IMR-90 (cell line): ENCODE measurements around the gene GNAI3.

Experiments used
- BHLHE40 ChIP-seq: fragments of 150-350 bp; IDR thresholded peaks from 2 replicates; pipeline ENCODE4 v1.6.1; 2016; ENCODE audit warnings: mild to moderate bottlenecking, low read depth, low read length
- CEBPB ChIP-seq: IDR thresholded peaks from 2 replicates; pipeline ENCODE4 v1.6.1; 2012; ENCODE audit warnings: low read depth, low read length, improper control_type of control experiment
- CHD1 ChIP-seq: IDR thresholded peaks from 2 replicates; pipeline ENCODE4 v1.6.1; 2012; ENCODE audit warnings: low read depth, low read length, improper control_type of control experiment
- MAFK ChIP-seq: IDR thresholded peaks from 2 replicates; pipeline ENCODE4 v1.6.1; 2012; ENCODE audit warnings: low read depth, low read length, improper control_type of control experiment
- MAZ ChIP-seq: IDR thresholded peaks from 2 replicates; pipeline ENCODE4 v1.6.1; 2012; ENCODE audit warnings: low read depth, mild to moderate bottlenecking, low read length, improper control_type of control experiment, moderate library complexity, borderline replicate concordance
- MXI1 ChIP-seq: IDR thresholded peaks from 2 replicates; pipeline ENCODE4 v1.6.1; 2012; ENCODE audit warnings: low read depth, mild to moderate bottlenecking, low read length, moderate library complexity, borderline replicate concordance
- POLR2A ChIP-seq: IDR thresholded peaks from 2 replicates; pipeline ENCODE4 v1.6.1; 2012; ENCODE audit warnings: mild to moderate bottlenecking, low read depth, low read length
- RAD21 ChIP-seq: IDR thresholded peaks from 2 replicates; pipeline ENCODE4 v1.6.1; 2012; ENCODE audit warnings: low read length, improper control_type of control experiment
- RCOR1 ChIP-seq: IDR thresholded peaks from 2 replicates; pipeline ENCODE4 v1.6.1; 2012; ENCODE audit warnings: mild to moderate bottlenecking, low read length, improper control_type of control experiment; ENCODE audit not compliant: insufficient replicate concordance
- RFX5 ChIP-seq: IDR thresholded peaks from 2 replicates; pipeline ENCODE4 v1.8.0; 2012; ENCODE audit warnings: low read depth, mild to moderate bottlenecking, low read length, moderate library complexity
- SMC3 ChIP-seq: fragments of 150-350 bp; IDR thresholded peaks from 2 replicates; pipeline ENCODE4 v1.6.1; 2016; ENCODE audit warnings: low read depth, mild to moderate bottlenecking, antibody characterized with exemption, low read length, moderate library complexity
- TF ChIP-seq, protein P1 (sequence below): conservative IDR thresholded peaks from 2 replicates; pipeline ENCODE4 v1.5.1; 2012; ENCODE audit warnings: mild to moderate bottlenecking, low read depth, low read length, improper control_type of control experiment
- TF ChIP-seq, protein P2 (sequence below): fragments of 150-350 bp; IDR thresholded peaks from 2 replicates; pipeline ENCODE4 v1.6.1; 2017; ENCODE audit warnings: mild to moderate bottlenecking, antibody characterized with exemption, low read length, low read depth

DNA sequence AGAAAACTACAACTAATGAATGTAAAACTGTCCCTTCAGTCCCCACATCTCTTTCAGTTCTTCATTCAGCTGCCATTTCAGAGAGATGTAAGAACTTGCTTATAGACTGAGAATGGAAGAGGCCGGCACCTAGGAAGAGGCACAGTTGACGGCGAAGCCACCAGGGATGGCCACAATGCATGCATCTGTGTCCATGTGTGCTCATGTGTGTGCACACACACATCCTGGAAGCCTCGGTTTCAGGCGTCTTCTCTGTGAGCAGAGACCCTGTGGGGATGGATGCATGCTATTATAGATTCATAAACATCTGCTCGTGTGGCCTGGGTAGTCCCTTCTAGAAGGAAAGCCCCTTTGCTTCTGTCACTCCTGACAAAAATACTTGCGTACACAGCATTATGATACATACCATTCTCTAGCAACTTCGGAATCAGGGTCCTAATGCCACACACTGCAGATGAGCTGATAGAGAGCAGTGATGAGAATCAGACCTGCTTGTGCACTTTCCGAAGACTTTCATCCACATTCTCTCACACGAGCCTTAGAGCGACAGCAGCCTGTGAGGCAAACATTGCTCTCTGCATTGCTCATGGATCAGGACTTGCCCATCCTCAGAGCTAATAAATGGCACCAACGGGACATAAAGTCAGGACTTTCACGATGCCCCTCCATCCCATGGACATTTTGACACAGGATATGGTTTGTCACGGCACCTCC lies 21.2 kb upstream of the GNAI3 start:
- TF ChIP-seq, protein P1, sequence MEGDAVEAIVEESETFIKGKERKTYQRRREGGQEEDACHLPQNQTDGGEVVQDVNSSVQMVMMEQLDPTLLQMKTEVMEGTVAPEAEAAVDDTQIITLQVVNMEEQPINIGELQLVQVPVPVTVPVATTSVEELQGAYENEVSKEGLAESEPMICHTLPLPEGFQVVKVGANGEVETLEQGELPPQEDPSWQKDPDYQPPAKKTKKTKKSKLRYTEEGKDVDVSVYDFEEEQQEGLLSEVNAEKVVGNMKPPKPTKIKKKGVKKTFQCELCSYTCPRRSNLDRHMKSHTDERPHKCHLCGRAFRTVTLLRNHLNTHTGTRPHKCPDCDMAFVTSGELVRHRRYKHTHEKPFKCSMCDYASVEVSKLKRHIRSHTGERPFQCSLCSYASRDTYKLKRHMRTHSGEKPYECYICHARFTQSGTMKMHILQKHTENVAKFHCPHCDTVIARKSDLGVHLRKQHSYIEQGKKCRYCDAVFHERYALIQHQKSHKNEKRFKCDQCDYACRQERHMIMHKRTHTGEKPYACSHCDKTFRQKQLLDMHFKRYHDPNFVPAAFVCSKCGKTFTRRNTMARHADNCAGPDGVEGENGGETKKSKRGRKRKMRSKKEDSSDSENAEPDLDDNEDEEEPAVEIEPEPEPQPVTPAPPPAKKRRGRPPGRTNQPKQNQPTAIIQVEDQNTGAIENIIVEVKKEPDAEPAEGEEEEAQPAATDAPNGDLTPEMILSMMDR, result no peak
- TF ChIP-seq RFX5, result no peak
- no peak for TF ChIP-seq CEBPB
- TF ChIP-seq POLR2A, result no peak
- TF ChIP-seq SMC3, result no peak
- no peak for TF ChIP-seq RCOR1
- no peak for TF ChIP-seq CHD1
- no peak for TF ChIP-seq RAD21
- no peak for TF ChIP-seq MXI1
- TF ChIP-seq MAFK, result no peak
- TF ChIP-seq BHLHE40, result no peak
- no peak for TF ChIP-seq MAZ
- TF ChIP-seq, protein P2, sequence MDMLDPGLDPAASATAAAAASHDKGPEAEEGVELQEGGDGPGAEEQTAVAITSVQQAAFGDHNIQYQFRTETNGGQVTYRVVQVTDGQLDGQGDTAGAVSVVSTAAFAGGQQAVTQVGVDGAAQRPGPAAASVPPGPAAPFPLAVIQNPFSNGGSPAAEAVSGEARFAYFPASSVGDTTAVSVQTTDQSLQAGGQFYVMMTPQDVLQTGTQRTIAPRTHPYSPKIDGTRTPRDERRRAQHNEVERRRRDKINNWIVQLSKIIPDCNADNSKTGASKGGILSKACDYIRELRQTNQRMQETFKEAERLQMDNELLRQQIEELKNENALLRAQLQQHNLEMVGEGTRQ, result no peak
